B cell (primary cell): ENCODE measurements around the gene AKT2. TPM values are rescaled to one million over a fixed set of nuclear protein-coding genes. Genes with fewer than 3 reads are reported as not detected.

Experiments used
- ATAC-seq: fragments of 200-7000 bp; cut with Tn5 transposase; one replicate; pipeline ENCODE4 v1.10.0; 2021; ENCODE audit warnings: low read depth, mild to moderate bottlenecking, moderate number of reproducible peaks, moderate library complexity
- CTCF ChIA-PET: fragments of 350-600 bp; sonication (Branson Sonifier 250); formaldehyde crosslinking; loops from one replicate; lab custom pipeline; 2021; ENCODE audit warnings: antibody characterized with exemption, inconsistent platforms; lab: Charles Lee
- POLR2A ChIA-PET: fragments of 350-600 bp; sonication (Branson Sonifier 250); formaldehyde crosslinking; loops from one replicate; lab custom pipeline; 2021; ENCODE audit warnings: antibody characterized with exemption; lab: Charles Lee
- DNase-seq: peaks from one replicate; pipeline ENCODE4 v3.0.0; 2013
- H2AFZ ChIP-seq: 2 replicates; pipeline ENCODE4 v1.6.1; 2012; ENCODE audit warnings: mild to moderate bottlenecking, low read depth, low read length; ENCODE audit not compliant: insufficient read depth, poor library complexity, severe bottlenecking
- H3K27ac ChIP-seq, 2 donors: 1 replicate in 1 of 2; 2 replicates in 1 of 2; pipeline ENCODE4 v1.5.1; 2012 to 2013; ENCODE audit warnings: low read length in 2 of 2, mild to moderate bottlenecking in 2 of 2, moderate library complexity in 1 of 2
- H3K27me3 ChIP-seq, 4 experiments: fragments of 200-600 bp in 1 of 4; sonication (generic) in 1 of 4; replicated peaks in 1 of 4; 1 replicate in 2 of 4; 2 replicates in 2 of 4; pipeline versions ENCODE4 v1.6.1 to v1.7.0; 2013 to 2016; ENCODE audit warnings: low read length in 3 of 4, mild to moderate bottlenecking in 2 of 4, mixed read lengths in 1 of 4, moderate library complexity in 1 of 4; ENCODE audit not compliant: insufficient read depth in 4 of 4, control insufficient read depth in 3 of 4; ENCODE audit errors: control extremely low read depth in 1 of 4
- H3K36me3 ChIP-seq, 2 experiments: replicated peaks in 1 of 2; 1 replicate in 1 of 2; 2 replicates in 1 of 2; pipeline versions ENCODE4 v1.6.1 to v1.7.1; 2013; ENCODE audit warnings: low read length in 1 of 2; ENCODE audit not compliant: insufficient read depth in 2 of 2, control insufficient read depth in 1 of 2; ENCODE audit errors: control extremely low read depth in 1 of 2, extremely low read depth in 1 of 2
- H3K4me1 ChIP-seq, 2 donors: fragments of 200-600 bp in 1 of 2; sonication (generic) in 1 of 2; 1 replicate in 1 of 2; 2 replicates in 1 of 2; pipeline versions ENCODE4 v1.5.1 to v1.6.1; 2013 to 2017; ENCODE audit warnings: low read length in 2 of 2; ENCODE audit not compliant: control insufficient read depth in 2 of 2, insufficient read depth in 2 of 2
- H3K4me2 ChIP-seq: replicated peaks from 2 replicates; pipeline ENCODE3; 2012; ENCODE audit warnings: mild to moderate bottlenecking, low read depth, low read length; ENCODE audit not compliant: poor library complexity, severe bottlenecking
- H3K4me3 ChIP-seq, 5 experiments: fragments of 200-600 bp in 1 of 5; sonication (generic) in 1 of 5; 1 replicate in 3 of 5; 2 replicates in 2 of 5; pipeline versions ENCODE4 v1.5.1 to v1.7.0; 2011 to 2016; ENCODE audit warnings: low read length in 4 of 5, mild to moderate bottlenecking in 4 of 5, low read depth in 2 of 5, control low read depth in 1 of 5, moderate library complexity in 1 of 5; ENCODE audit not compliant: insufficient read depth in 1 of 5; ENCODE audit errors: control extremely low read depth in 1 of 5, extremely low read depth in 1 of 5
- H3K79me2 ChIP-seq: fragments of 200-600 bp; sonication (generic); one replicate; pipeline ENCODE4 v1.6.0; 2016; ENCODE audit warnings: low read length; ENCODE audit not compliant: control insufficient read depth, insufficient read depth
- H3K9ac ChIP-seq: fragments of 200-600 bp; sonication (generic); 2 replicates; pipeline ENCODE4 v1.6.1; 2017; ENCODE audit warnings: mild to moderate bottlenecking, low read length, moderate library complexity
- H3K9me3 ChIP-seq, 3 donors: one replicate each; pipeline versions ENCODE4 v1.6.1 to v1.7.1; 2013; ENCODE audit warnings: low read length in 2 of 3; ENCODE audit not compliant: control insufficient read depth in 2 of 3, insufficient read depth in 1 of 3; ENCODE audit errors: control extremely low read depth in 1 of 3
- H4K20me1 ChIP-seq: 2 replicates; pipeline ENCODE4 v1.6.0; 2012; ENCODE audit warnings: mild to moderate bottlenecking, low read length; ENCODE audit not compliant: insufficient read depth, control insufficient read depth, poor library complexity, severe bottlenecking
- H3K27ac Mint-ChIP-seq: one replicate; pipeline ENCODE4 v1.8.0; 2021; ENCODE audit warnings: mixed read lengths
- H3K27me3 Mint-ChIP-seq: one replicate; pipeline ENCODE4 v1.8.0; 2021; ENCODE audit warnings: mixed read lengths
- H3K4me1 Mint-ChIP-seq: one replicate; pipeline ENCODE4 v1.8.0; 2021; ENCODE audit warnings: mixed read lengths
- H3K4me3 Mint-ChIP-seq: one replicate; pipeline ENCODE4 v1.8.0; 2021; ENCODE audit warnings: mixed read lengths
- H3K9me3 Mint-ChIP-seq: one replicate; pipeline ENCODE4 v1.8.0; 2022; ENCODE audit warnings: mixed read lengths; ENCODE audit not compliant: insufficient read depth
- CTCF ChIP-seq: fragments of 200-600 bp; IDR thresholded peaks from one replicate; pipeline ENCODE4 v1.8.0; 2022; ENCODE audit warnings: antibody characterized with exemption, mild to moderate bottlenecking
- EZH2 ChIP-seq: IDR thresholded peaks from 2 replicates; pipeline ENCODE4 v1.6.1; 2012; ENCODE audit warnings: borderline replicate concordance, low read depth, mild to moderate bottlenecking, moderate library complexity, low read length; ENCODE audit not compliant: insufficient read depth, poor library complexity, severe bottlenecking
- WGBS: methylation state at CpG from one replicate; pipeline ENCODE4 v1.1.5; 2013; ENCODE audit warnings: missing lambda C conversion rate; ENCODE audit not compliant: insufficient coverage; 5-methylcytosine and 5-hydroxymethylcytosine counted together
- intact Hi-C: fragments of 100-400 bp; cut with micrococcal nuclease; formaldehyde crosslinking; loops from one replicate; pipeline ENCODE4 v1.10.0; 2022
- polyA plus RNA-seq: library from polyadenylated mRNA; depleted of rRNA; stranded (reverse); fragments of >200 nt; gene quantifications from 2 replicates; pipeline ENCODE4 v1.2.3, GENCODE V29; 2012
- small RNA-seq: library from RNA; depleted of rRNA; stranded (forward); fragments of <200 nt; gene quantifications from one replicate; pipeline ENCODE3, GENCODE V24; 2012; ENCODE audit warnings: low replicate concordance, low read depth; ENCODE audit not compliant: insufficient read length
- total RNA-seq, 2 donors: library from RNA; stranded (reverse); fragments of 120-200 nt in 1 of 2; gene quantifications; 1 replicate in 1 of 2; 2 replicates in 1 of 2; pipeline versions ENCODE4 v1.2.3 to v1.2.4, GENCODE V29; 2013 to 2022

The AKT2 gene
- total and polyA plus RNA-seq, 2 donors (not counting 1 experiment from before 2014, with no cell fraction given): 195 to 243 TPM

DNA sequence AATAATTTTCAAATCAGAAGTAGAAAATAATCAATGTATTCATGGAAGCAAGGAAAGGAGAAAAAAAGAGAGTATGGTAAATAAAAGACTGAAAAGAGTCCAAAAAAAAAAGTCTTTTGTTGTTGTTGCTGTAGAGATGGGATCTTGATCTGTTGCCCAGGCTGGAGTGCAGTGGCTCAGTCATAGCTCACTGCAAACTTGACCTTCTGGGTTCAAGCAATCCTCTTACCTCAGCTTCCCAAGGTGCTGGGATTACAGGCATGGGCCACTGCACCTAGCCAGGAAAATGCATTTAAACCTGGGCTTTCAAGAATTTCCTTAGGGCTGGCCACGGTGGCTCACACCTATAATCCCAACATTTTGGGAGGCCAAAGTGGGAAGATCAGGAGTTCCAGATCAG lies 100.9 kb downstream of the AKT2 start:
- H3K4me2 ChIP-seq: no peak overlapping the region
- TF ChIP-seq EZH2: no peak
- no peak for TF ChIP-seq CTCF
- POLR2A ChIA-PET: no interaction called here
- DNase-seq (no peak), ATAC-seq (no peak)
- CTCF ChIA-PET: interaction anchor here (1.3 kb wide), 1 partner anchor 44 kb away, joined by 5 read pairs; no protein-coding TSS in a partner anchor
- no peaks in the 10 kb centered on the region for H3K9me3 Mint-ChIP-seq
- H4K20me1 ChIP-seq: no peaks in the 10 kb centered on the region
- peaks cover 0 to 5% (median 0%) of the 10 kb centered on the region in 4 experiments for H3K27me3 ChIP-seq
- no peak overlapping the region for H3K4me3 Mint-ChIP-seq
- no peaks in the 10 kb centered on the region for H3K4me1 ChIP-seq
- no peak overlapping the region for H3K27ac ChIP-seq
- no peaks in the 10 kb centered on the region for H3K79me2 ChIP-seq
- H3K27ac Mint-ChIP-seq: no peak overlapping the region
- H3K27me3 Mint-ChIP-seq: peaks cover 13% of the 10 kb centered on the region
- no peak overlapping the region for H2AFZ ChIP-seq
- intact Hi-C loops: no loop called here
- no peaks in the 10 kb centered on the region for H3K4me1 Mint-ChIP-seq
- WGBS: 100% methylated on average over 1 of the region's 1 CpG
- H3K9ac ChIP-seq: no peak overlapping the region
- H3K9me3 ChIP-seq: no peaks in the 10 kb centered on the region
- no peak overlapping the region for H3K4me3 ChIP-seq
- H3K36me3 ChIP-seq: no peaks in the 10 kb centered on the region

Small RNA genes lying within 50 kb of the gene (small RNA-seq; reads per million reads assigned to genes)
- gene MIR641 (1.1 reads per million), gene RNU6-945P (not detected)

Other genes starting within 250 kb of the AKT2 start
- 57.4 and 57.6 TPM in 2 replicates for gene ZNF780B, start 229.1 kb downstream of the AKT2 start, total RNA-seq
- 5.2 and 8.5 TPM in 2 replicates for gene ZNF780B, start 229.1 kb downstream of the AKT2 start, polyA plus RNA-seq
- gene ZNF780A, start 194.4 kb downstream of the AKT2 start, total RNA-seq: 32.3 and 32.8 TPM in 2 replicates
- 8.4 and 9.2 TPM in 2 replicates for gene ZNF780A, start 194.4 kb downstream of the AKT2 start, polyA plus RNA-seq
- gene MAP3K10, start 93.9 kb downstream of the AKT2 start, total RNA-seq: 35.9 and 41.6 TPM in 2 replicates
- 22.5 and 28.2 TPM in 2 replicates for gene MAP3K10, start 93.9 kb downstream of the AKT2 start, polyA plus RNA-seq
- gene TTC9B, start 67.0 kb downstream of the AKT2 start, total RNA-seq: not detected in 2 replicates
- gene TTC9B, start 67.0 kb downstream of the AKT2 start, polyA plus RNA-seq: 0.04 TPM in 1 of 2 replicates, not detected in the other
- 0.64 and 0.66 TPM in 2 replicates for gene CCNP, start 58.7 kb downstream of the AKT2 start, total RNA-seq
- gene CCNP, start 58.7 kb downstream of the AKT2 start, polyA plus RNA-seq: 0.85 and 1.5 TPM in 2 replicates
- gene C19orf47, start 63.1 kb upstream of the AKT2 start, total RNA-seq: 14.3 and 16.7 TPM in 2 replicates
- gene C19orf47, start 63.1 kb upstream of the AKT2 start, polyA plus RNA-seq: 9.2 and 12.7 TPM in 2 replicates
- gene PLD3, start 63.4 kb upstream of the AKT2 start, total RNA-seq: 61.7 and 69.0 TPM in 2 replicates
- gene PLD3, start 63.4 kb upstream of the AKT2 start, polyA plus RNA-seq: 84.8 and 153 TPM in 2 replicates
- gene HIPK4, start 104.8 kb upstream of the AKT2 start, total RNA-seq: 0.20 TPM in 1 of 2 replicates, not detected in the other
- gene HIPK4, start 104.8 kb upstream of the AKT2 start, polyA plus RNA-seq: 0.04 and 0.06 TPM in 2 replicates
- 2.5 and 3.5 TPM in 2 replicates for gene PRX, start 128.0 kb upstream of the AKT2 start, total RNA-seq
- 0.68 and 1.1 TPM in 2 replicates for gene PRX, start 128.0 kb upstream of the AKT2 start, polyA plus RNA-seq
- gene SERTAD1, start 140.6 kb upstream of the AKT2 start, total RNA-seq: 11.9 and 13.6 TPM in 2 replicates
- gene SERTAD1, start 140.6 kb upstream of the AKT2 start, polyA plus RNA-seq: 28.4 and 59.4 TPM in 2 replicates
- 39.3 and 41.6 TPM in 2 replicates for gene SERTAD3, start 159.0 kb upstream of the AKT2 start, total RNA-seq
- 16.4 and 43.9 TPM in 2 replicates for gene SERTAD3, start 159.0 kb upstream of the AKT2 start, polyA plus RNA-seq
- gene BLVRB, start 180.4 kb upstream of the AKT2 start, total RNA-seq: 11.8 and 14.2 TPM in 2 replicates
- gene BLVRB, start 180.4 kb upstream of the AKT2 start, polyA plus RNA-seq: 16.2 and 23.2 TPM in 2 replicates
- gene SPTBN4, start 181.7 kb upstream of the AKT2 start, total RNA-seq: 0.56 and 0.67 TPM in 2 replicates
- 0.03 and 0.04 TPM in 2 replicates for gene SPTBN4, start 181.7 kb upstream of the AKT2 start, polyA plus RNA-seq